ENCODE data around the gene SETX.

The SETX gene

GRCh38 chr9:132366481-132366880, 11.7 kb upstream of the SETX start:
- ChIA-PET CTCF (no interaction called here), POLR2A (interaction anchor here (1.0 kb wide), 1 partner anchor 11 kb away, joined by 4 read pairs; the partner anchor contains the start of gene SETX)
- TF ChIP-seq ELF4 (IDR thresholded peaks at IDR 0.05) (no peak), PKNOX1 (IDR thresholded peaks at IDR 0.05) (no peak), FOXM1 (IDR thresholded peaks at IDR 0.05; ENCODE audit: borderline replicate concordance) (no peak), HDGF (IDR thresholded peaks at IDR 0.05; ENCODE audit: borderline replicate concordance) (no peak), TARDBP (IDR thresholded peaks at IDR 0.05) (no peak), NFRKB (IDR thresholded peaks at IDR 0.05) (no peak), LEF1 (IDR thresholded peaks at IDR 0.05; ENCODE audit: borderline replicate concordance) (no peak), SP1 (IDR thresholded peaks at IDR 0.05) (no peak), ZNF384 (IDR thresholded peaks at IDR 0.05) (no peak), SUZ12 (IDR thresholded peaks at IDR 0.05) (no peak), ARNT (IDR thresholded peaks at IDR 0.05) (no peak), FOXK2 (IDR thresholded peaks at IDR 0.05) (no peak), FOXA1 (IDR thresholded peaks at IDR 0.05) (no peak), BHLHE40 (IDR thresholded peaks at IDR 0.05; ENCODE audit: borderline replicate concordance) (no peak), L3MBTL2 (conservative IDR thresholded peaks at IDR 0.05) (no peak)
- DNase-seq (ENCODE audit: extremely low spot score) = no peak

- POLR2A ChIA-PET = interaction anchor here (0.8 kb wide), 1 partner anchor 11 kb away, joined by 3 read pairs; the partner anchor contains the start of gene SETX
- DNase-seq (ENCODE audit: extremely low spot score) = no peak
- TF ChIP-seq ELF4 (IDR thresholded peaks at IDR 0.05) = no peak
- TF ChIP-seq FOXM1 (IDR thresholded peaks at IDR 0.05; ENCODE audit: borderline replicate concordance) = no peak
- no peak for TF ChIP-seq PKNOX1 (IDR thresholded peaks at IDR 0.05)
- CTCF ChIA-PET = no interaction called here
Observed at GRCh38 chr9:132365986-132366385, 11.2 kb upstream of the SETX start.

GRCh38 chr9:132364068-132364467, 9.3 kb upstream of the SETX start:
- ChIA-PET CTCF (no interaction called here), POLR2A (no interaction called here)
- no peak for DNase-seq (ENCODE audit: extremely low spot score)
- TF ChIP-seq SP1 (IDR thresholded peaks at IDR 0.05) (no peak), CTBP1 (IDR thresholded peaks at IDR 0.05; ENCODE audit: borderline replicate concordance) (no peak), FOXM1 (IDR thresholded peaks at IDR 0.05; ENCODE audit: borderline replicate concordance) (no peak), NFRKB (IDR thresholded peaks at IDR 0.05) (no peak), L3MBTL2 (conservative IDR thresholded peaks at IDR 0.05) (no peak), FOXA1 (IDR thresholded peaks at IDR 0.05) (no peak), ZNF384 (IDR thresholded peaks at IDR 0.05) (no peak), ELF4 (IDR thresholded peaks at IDR 0.05) (no peak)

- TF ChIP-seq L3MBTL2 (conservative IDR thresholded peaks at IDR 0.05) = no peak
- no peak for TF ChIP-seq LEF1 (IDR thresholded peaks at IDR 0.05; ENCODE audit: borderline replicate concordance)
- no peak for TF ChIP-seq SP1 (IDR thresholded peaks at IDR 0.05)
- no peak for TF ChIP-seq FOXM1 (IDR thresholded peaks at IDR 0.05; ENCODE audit: borderline replicate concordance)
- TF ChIP-seq SUZ12 (IDR thresholded peaks at IDR 0.05) = no peak
- no peak for TF ChIP-seq HDGF (IDR thresholded peaks at IDR 0.05; ENCODE audit: borderline replicate concordance)
- TF ChIP-seq TARDBP (IDR thresholded peaks at IDR 0.05) = no peak
- TF ChIP-seq ZNF384 (IDR thresholded peaks at IDR 0.05) = no peak
- TF ChIP-seq PKNOX1 (IDR thresholded peaks at IDR 0.05) = no peak
- TF ChIP-seq ELF4 (IDR thresholded peaks at IDR 0.05) = no peak
- no peak for TF ChIP-seq FOXA1 (IDR thresholded peaks at IDR 0.05)
- TF ChIP-seq NFRKB (IDR thresholded peaks at IDR 0.05) = no peak
- TF ChIP-seq CTBP1 (IDR thresholded peaks at IDR 0.05; ENCODE audit: borderline replicate concordance) = no peak
- TF ChIP-seq BHLHE40 (IDR thresholded peaks at IDR 0.05; ENCODE audit: borderline replicate concordance) = no peak
- no peak for TF ChIP-seq FOXK2 (IDR thresholded peaks at IDR 0.05)
- no peak for TF ChIP-seq ARNT (IDR thresholded peaks at IDR 0.05)
Observed at GRCh38 chr9:132357764-132358163, 3.0 kb upstream of the SETX start.

GRCh38 chr9:132356324-132356924, 1.6 kb upstream of the SETX start:
- POLR2A ChIA-PET = no interaction called here
- DNase-seq (ENCODE audit: extremely low spot score) = no peak
- TF ChIP-seq ARNT (IDR thresholded peaks at IDR 0.05) (no peak), LEF1 (IDR thresholded peaks at IDR 0.05; ENCODE audit: borderline replicate concordance) (no peak), L3MBTL2 (conservative IDR thresholded peaks at IDR 0.05) (no peak), ELF4 (IDR thresholded peaks at IDR 0.05) (no peak), HDGF (IDR thresholded peaks at IDR 0.05; ENCODE audit: borderline replicate concordance) (no peak), BHLHE40 (IDR thresholded peaks at IDR 0.05; ENCODE audit: borderline replicate concordance) (no peak), ZNF384 (IDR thresholded peaks at IDR 0.05) (no peak), FOXK2 (IDR thresholded peaks at IDR 0.05) (no peak), NFRKB (IDR thresholded peaks at IDR 0.05) (no peak), FOXM1 (IDR thresholded peaks at IDR 0.05; ENCODE audit: borderline replicate concordance) (no peak), SUZ12 (IDR thresholded peaks at IDR 0.05) (no peak), TARDBP (IDR thresholded peaks at IDR 0.05) (no peak), PKNOX1 (IDR thresholded peaks at IDR 0.05) (no peak)
- CTCF ChIA-PET = no interaction called here

More at GRCh38 chr9:132357764-132358163, 3.0 kb upstream of the SETX start:
- POLR2A ChIA-PET = no interaction called here
- CTCF ChIA-PET = no interaction called here
- no peak for DNase-seq (ENCODE audit: extremely low spot score)
